Retinal pigment epithelial cell (primary cell): ENCODE results near the gene LY9.

ENCODE experiments used
- DNase-seq: peaks from one replicate; pipeline ENCODE4 v3.0.0-alpha.2; 2010; ENCODE audit warnings: low read depth
- H3K4me3 ChIP-seq: 2 replicates; pipeline ENCODE4 v1.5.1; 2011; ENCODE audit warnings: mild to moderate bottlenecking, low read length, control low read depth, moderate library complexity
- CTCF ChIP-seq: conservative IDR thresholded peaks from 2 replicates; pipeline ENCODE4 v1.5.1; 2011; ENCODE audit warnings: low read depth, low read length, control low read depth, inconsistent platforms

LY9 gene

GRCh38 chr1:160813215-160813614, 17.2 kb downstream of the LY9 start:
- no peak for TF ChIP-seq CTCF
- no peak for DNase-seq
- no peak overlapping the region for H3K4me3 ChIP-seq

- DNase-seq, result no peak
- no peak for TF ChIP-seq CTCF
- no peak overlapping the region for H3K4me3 ChIP-seq
Observed at GRCh38 chr1:160814316-160814715, 18.3 kb downstream of the LY9 start.

- H3K4me3 ChIP-seq, result no peak overlapping the region
Observed at GRCh38 chr1:160814856-160815255, 18.9 kb downstream of the LY9 start.

GRCh38 chr1:160818207-160818937, 22.4 kb downstream of the LY9 start:
- no peak for TF ChIP-seq CTCF
- DNase-seq, result no peak
- H3K4me3 ChIP-seq, result no peak overlapping the region

More at GRCh38 chr1:160814856-160815255, 18.9 kb downstream of the LY9 start:
- DNase-seq, result no peak
- no peak for TF ChIP-seq CTCF

- H3K4me3 ChIP-seq, result no peak overlapping the region
- no peak for TF ChIP-seq CTCF
- DNase-seq, result no peak
Observed at GRCh38 chr1:160819186-160819585, 23.2 kb downstream of the LY9 start.

GRCh38 chr1:160821627-160822026, 25.7 kb downstream of the LY9 start:
- no peak for DNase-seq

More at GRCh38 chr1:160821627-160822026, 25.7 kb downstream of the LY9 start:
- no peak overlapping the region for H3K4me3 ChIP-seq
- no peak for TF ChIP-seq CTCF
